Anterior cingulate cortex (tissue), 58 donors: ENCODE measurements around the gene TMEM72.

Experiments
- DNase-seq, 58 donors: peaks; one replicate each; lab custom pipeline; 2025; lab: John Stamatoyannopoulos, UW

Gene TMEM72

GRCh38 chr10:44975431-44976331 lies 64.5 kb downstream of the TMEM72 start:
- peak in 1 of 58 donors; percentile 60 for DNase-seq

- DNase-seq: no peak
Observed at GRCh38 chr10:44976352-44977198, 65.4 kb downstream of the TMEM72 start.

- DNase-seq: no peak
Observed at GRCh38 chr10:44977287-44978212, 66.4 kb downstream of the TMEM72 start.

- no peak for DNase-seq
Observed at GRCh38 chr10:44978213-44978569, 67.1 kb downstream of the TMEM72 start.

GRCh38 chr10:44978570-44979280 lies 67.6 kb downstream of the TMEM72 start, which contains the start of gene DEPP1:
DEPP1 (minus strand) TSS chr10:44978809; CDS start chr10:44978030, 779 bp downstream.
- DNase-seq: peak in 42 of 58 donors; percentile 30 to 88 (median 59)

DNA sequence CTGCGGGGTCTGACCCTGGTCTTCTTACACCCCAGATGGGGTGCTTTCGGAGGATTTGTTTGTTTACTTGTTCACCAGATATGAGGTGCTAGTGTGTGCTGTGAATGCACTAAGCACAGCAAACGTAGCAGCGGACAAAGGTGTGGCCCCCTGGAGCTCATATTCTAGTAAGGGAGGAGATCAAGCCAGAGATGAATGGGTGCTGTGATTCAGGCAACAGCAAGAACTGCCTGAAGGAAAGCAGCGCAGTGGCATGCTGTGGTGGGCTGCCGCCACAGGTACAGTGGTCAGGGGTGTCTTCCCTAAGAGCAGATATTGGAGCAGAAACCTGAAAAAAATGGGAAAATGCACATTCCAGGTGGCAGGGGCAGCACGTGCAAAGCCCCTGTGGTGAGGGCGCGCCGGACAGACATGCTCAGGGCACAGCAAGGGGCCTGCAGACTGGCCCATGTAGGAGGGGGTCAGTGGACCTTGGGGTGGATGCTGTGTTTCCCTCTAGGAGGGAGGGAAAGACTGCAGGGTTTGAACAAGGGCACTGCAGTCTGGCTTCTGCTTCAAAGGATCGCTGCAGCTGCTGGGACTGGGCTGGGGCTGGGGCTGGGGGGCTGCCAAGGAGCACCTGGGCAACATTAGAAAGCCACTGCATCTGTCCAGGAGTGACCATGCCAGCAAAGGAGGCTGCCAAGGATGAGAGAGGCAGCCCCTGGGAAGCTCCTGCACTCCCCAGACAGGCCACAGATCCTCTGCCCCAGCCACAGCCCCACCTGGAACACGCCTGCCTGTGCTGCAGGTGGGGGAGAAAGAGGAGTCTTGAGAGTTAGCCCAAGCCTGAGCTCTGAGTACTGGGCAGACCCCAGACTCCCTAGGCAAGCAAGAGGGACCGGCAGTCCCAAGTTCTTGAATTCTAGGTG lies 68.4 kb downstream of the TMEM72 start:
- no peak for DNase-seq

- no peak for DNase-seq
Observed at GRCh38 chr10:44980309-44981171, 69.4 kb downstream of the TMEM72 start.

GRCh38 chr10:44981172-44982113 lies 70.3 kb downstream of the TMEM72 start:
- peak in 12 of 58 donors; percentile 24 to 68 (median 36) for DNase-seq

GRCh38 chr10:44982114-44982460 lies 71.0 kb downstream of the TMEM72 start:
- no peak for DNase-seq

DNA sequence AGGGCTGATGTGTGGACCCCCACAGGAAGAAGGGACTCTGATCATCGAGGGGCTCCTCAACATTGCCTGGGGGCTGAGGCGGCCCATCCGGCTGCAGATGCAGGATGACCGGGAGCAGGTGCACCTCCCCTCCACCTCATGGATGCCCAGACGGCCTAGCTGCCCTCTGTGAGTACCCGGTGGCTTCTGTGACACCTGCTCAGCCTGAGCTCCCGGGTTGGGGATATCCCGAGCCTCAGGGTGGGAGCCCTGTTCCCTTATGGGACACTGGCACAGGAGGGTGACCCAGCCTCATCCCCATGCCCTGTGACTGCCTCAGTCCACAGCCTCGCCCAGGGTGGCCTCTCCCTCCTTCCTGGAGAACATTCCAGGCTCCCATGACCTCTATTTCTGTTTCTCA lies 71.4 kb downstream of the TMEM72 start:
- no peak for DNase-seq

DNA sequence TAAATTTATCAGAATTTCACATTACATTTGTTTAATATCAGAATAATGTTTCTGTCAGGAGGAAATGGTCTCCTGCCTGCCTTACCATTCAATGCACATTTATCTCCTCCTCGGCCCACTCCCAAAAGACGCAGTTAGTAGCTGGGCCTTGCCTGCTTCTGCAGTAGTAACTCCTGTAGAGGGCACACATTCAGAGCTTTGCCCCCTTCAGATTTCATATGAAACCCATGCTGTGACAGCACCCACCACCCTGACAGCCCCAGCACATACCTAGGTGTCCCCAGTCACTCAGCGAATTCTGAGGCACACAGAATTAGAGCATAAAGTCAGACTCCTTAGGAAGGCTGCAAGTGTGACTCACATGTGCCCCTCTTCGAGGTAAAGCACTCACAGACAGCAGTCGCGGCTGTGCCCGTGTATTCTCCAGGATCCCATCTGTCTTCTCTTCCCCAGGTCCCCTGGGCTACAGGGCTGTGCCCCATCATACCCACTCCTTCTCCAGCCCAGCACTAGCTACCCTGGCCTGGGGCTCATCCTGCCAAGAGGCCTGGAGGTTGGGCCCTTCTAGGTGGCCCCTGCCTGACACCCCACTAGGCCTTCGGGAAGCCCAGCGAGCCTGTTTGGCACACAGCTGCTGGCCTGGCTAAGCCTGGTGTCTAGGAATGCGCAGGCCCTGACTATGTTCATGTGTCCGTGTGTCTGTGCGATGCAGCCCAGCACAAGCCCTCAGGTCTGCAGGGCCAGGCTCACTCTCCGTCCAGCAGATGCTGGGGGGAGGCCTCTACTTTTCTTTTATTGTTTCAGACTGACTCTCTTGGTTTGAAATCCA lies 72.1 kb downstream of the TMEM72 start:
- DNase-seq: no peak

- no peak for DNase-seq
Observed at GRCh38 chr10:44983895-44984278, 72.8 kb downstream of the TMEM72 start.

DNA sequence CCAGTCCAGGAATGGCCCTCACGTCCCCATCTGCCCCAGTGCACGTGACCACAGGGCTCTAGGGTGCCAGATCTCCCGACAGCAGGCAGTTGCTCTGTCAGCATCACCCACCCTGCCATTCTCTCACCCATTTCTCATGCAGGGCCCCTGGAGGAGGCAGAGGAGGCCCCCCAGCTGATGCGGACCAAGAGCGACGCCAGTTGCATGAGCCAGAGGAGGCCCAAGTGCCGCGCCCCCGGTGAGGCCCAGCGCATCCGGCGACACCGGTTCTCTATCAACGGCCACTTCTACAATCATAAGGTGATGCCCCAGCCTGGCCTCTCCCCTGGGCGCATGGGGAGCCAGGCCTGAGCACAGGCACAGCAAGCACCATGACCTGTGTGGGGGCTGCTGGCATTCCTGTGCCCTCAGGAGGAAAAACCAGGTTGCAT lies 73.5 kb downstream of the TMEM72 start:
- DNase-seq: no peak

DNA sequence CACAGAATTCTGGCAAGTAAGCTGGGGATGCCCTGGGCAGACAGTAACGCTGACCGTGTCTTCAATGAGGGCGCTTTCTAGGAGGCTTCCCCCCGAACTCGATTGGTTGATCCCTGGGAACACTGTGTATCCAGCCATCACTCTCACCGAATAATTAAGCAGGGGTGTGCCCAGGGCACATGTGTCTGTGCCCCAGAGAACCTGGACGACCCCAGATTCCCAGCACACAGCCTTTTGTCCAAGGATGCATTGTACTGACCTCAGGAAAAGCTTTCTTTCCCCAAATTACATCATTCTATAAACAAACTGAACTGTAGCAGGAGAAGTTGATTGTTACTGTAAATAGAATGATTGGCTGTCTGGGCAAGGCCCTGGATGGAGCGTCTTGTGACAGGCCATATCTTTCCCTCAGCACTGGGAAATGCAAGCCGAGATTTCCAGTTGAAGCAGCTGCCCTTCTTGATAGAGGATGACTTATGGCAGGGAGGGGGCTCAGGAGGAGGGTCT lies 74.1 kb downstream of the TMEM72 start:
- no peak for DNase-seq

DNA sequence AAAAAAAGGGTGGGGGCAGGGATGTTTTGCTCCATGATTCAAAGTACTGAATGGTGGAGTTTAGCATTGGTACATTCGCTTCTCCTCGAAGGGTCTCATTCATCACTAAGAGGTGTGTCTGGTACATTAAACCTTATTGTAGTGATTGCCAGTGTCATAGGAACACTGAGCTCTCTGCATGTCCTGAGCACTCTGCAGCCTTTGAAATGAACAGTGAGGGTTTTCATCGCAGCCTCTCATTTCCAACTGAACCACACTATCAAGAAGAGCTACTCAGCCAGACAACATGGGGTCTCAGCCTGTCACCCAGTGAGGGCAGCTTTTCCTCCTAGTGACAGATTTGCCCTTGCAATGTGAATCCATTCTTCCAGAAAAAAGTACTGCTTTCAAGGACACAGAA lies 75.0 kb downstream of the TMEM72 start:
- DNase-seq: no peak
